ENCODE results near the gene ITPRIP.

GRCh38 chr10:104296687-104297436 lies 41.4 kb downstream of the ITPRIP start:
- TF ChIP-seq POLR2A (IDR thresholded peaks at IDR 0.05; ENCODE audit: low read depth, low read length) (no peak), POLR2AphosphoS5 (IDR thresholded peaks at IDR 0.05; ENCODE audit: low read depth, low read length) (no peak), TAF1 (IDR thresholded peaks at IDR 0.05; ENCODE audit: low read depth, low read length) (no peak)

Data from GM12891 (cell line).